Measurements from ENCODE around the gene FHIT. TPM values are rescaled to one million over a fixed set of nuclear protein-coding genes. Genes with fewer than 3 reads are reported as not detected.

The FHIT gene
- total and polyA plus RNA-seq, 10 of the 15 experiments (the other 5 are each of a cell fraction or from before 2014, with no cell fraction given) = 4.2 to 14.9 (median 9.4) TPM

DNA sequence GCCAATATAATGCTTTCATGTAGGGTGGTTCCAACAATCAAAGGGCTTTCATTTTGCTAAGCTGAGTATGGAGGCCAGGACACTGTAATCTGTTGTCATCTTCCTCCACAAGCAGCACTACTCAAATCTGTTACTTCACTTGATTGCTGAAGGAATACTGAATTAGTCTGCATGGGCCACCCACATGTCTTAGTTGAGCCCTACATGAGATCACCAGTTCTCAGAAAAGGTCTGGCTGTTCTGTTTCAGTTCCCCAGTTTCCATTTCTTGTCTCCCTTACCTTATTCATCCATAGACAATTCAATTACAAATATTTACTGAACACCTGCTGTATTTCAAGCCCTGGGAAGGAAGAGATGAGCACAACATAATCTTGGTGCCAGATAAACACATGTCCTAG is 119.2 kb downstream of the FHIT start:
- intact Hi-C loops (cut with micrococcal nuclease; ENCODE audit: unreplicated experiment) = no loop called here
- ATAC-seq = peak; percentile 75
- DNase-seq (ENCODE audit: low read depth, low spot score) = no peak
- H4K20me1 ChIP-seq (ENCODE audit: control insufficient read depth, insufficient read depth) = no peaks in the 10 kb centered on the region
- H3K36me3 ChIP-seq (ENCODE audit: control insufficient read depth in 2 of 2, insufficient read depth in 2 of 2, low read length in 1 of 2) = no peaks in the 10 kb centered on the region
- H3K9me3 ChIP-seq (replicated peaks; ENCODE audit: control insufficient read depth, insufficient read depth, low read length) = no peaks in the 10 kb centered on the region; the same call in 2 of the 3 replicates
- peak; percentile 31 for FAIRE-seq
- no peak overlapping the region for H3K9ac ChIP-seq (ENCODE audit: control insufficient read depth, insufficient read depth, low read length)
- no TSS peak for BruUV-seq (replicated peaks)
- POLR2A ChIA-PET = no interaction called here
- in situ Hi-C loops (cut with MboI) = no loop called here
- no peak overlapping the region for H2AFZ ChIP-seq (ENCODE audit: control insufficient read depth, low read depth, low read length)
- SMC1A ChIA-PET (ENCODE audit: uncharacterized antibody, unreplicated experiment) = interaction anchor here (1.0 to 1.1 kb wide), 2 partner anchors 8 to 106 kb away, joined by 3 to 4 read pairs; no protein-coding TSS in a partner anchor
- no peak overlapping the region for H3K4me2 ChIP-seq (ENCODE audit: control insufficient read depth, insufficient read depth)
- no peak overlapping the region for H3K27ac ChIP-seq (ENCODE audit: control insufficient read depth, insufficient read depth)
- H3K4me1 ChIP-seq (ENCODE audit: control insufficient read depth, insufficient read depth, low read length) = 0 out of 2 replicates have a peak, but pooled peaks cover 3% of the 10 kb centered on the region
- CTCF ChIA-PET = no interaction called here
- H3K4me3 ChIP-seq = no peak overlapping the region
- RAD21 ChIA-PET (ENCODE audit: unreplicated experiment) = no interaction called here
- H3K79me2 ChIP-seq (ENCODE audit: control insufficient read depth, insufficient read depth, low read length) = no peaks in the 10 kb centered on the region
- TF ChIP-seq EED (IDR thresholded peaks at IDR 0.05; ENCODE audit: low read depth) (peak; percentile 38; the same call in 1 of the 2 replicates), SPI1 (IDR thresholded peaks at IDR 0.05; ENCODE audit: borderline replicate concordance, insufficient read depth, low read depth, low read length) (peak; percentile 70), TCF12 (IDR thresholded peaks at IDR 0.05; ENCODE audit: low read depth, low read length) (no peak)
- no peaks in the 10 kb centered on the region for H3K27me3 ChIP-seq (replicated peaks in 1 of 2; ENCODE audit: control insufficient read depth in 2 of 2, insufficient read depth in 2 of 2, low read length in 1 of 2)

DNA sequence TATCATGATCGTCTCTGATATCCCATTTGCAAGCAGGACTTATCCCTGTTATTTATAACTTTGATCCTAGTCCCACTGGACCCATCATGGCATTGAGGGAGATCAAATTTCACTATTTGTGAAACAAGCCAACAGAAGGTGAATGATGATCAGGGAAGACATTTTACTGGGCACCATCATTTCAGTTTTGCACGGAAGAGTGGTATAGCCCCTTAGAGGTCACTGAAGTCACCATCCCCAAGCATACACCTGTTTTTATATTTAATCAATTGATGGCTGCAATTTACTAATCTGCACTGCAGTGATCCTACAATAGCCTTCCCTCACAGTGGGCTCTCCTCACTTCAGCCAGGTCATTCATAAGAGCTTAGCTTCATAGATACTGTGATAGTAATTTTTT is 132.4 kb downstream of the FHIT start:
- FAIRE-seq = no peak
- BruUV-seq (replicated peaks) = no TSS peak
- in situ Hi-C loops (cut with MboI) = no loop called here
- TF ChIP-seq, protein P1, sequence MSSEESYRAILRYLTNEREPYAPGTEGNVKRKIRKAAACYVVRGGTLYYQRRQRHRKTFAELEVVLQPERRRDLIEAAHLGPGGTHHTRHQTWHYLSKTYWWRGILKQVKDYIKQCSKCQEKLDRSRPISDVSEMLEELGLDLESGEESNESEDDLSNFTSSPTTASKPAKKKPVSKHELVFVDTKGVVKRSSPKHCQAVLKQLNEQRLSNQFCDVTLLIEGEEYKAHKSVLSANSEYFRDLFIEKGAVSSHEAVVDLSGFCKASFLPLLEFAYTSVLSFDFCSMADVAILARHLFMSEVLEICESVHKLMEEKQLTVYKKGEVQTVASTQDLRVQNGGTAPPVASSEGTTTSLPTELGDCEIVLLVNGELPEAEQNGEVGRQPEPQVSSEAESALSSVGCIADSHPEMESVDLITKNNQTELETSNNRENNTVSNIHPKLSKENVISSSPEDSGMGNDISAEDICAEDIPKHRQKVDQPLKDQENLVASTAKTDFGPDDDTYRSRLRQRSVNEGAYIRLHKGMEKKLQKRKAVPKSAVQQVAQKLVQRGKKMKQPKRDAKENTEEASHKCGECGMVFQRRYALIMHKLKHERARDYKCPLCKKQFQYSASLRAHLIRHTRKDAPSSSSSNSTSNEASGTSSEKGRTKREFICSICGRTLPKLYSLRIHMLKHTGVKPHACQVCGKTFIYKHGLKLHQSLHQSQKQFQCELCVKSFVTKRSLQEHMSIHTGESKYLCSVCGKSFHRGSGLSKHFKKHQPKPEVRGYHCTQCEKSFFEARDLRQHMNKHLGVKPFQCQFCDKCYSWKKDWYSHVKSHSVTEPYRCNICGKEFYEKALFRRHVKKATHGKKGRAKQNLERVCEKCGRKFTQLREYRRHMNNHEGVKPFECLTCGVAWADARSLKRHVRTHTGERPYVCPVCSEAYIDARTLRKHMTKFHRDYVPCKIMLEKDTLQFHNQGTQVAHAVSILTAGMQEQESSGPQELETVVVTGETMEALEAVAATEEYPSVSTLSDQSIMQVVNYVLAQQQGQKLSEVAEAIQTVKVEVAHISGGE (CRISPR knock-in tag; IDR thresholded peaks at IDR 0.05) = no peak
- TF ChIP-seq CBFB (IDR thresholded peaks at IDR 0.05; ENCODE audit: low read depth) = no peak
- TF ChIP-seq SRF (IDR thresholded peaks at IDR 0.05; ENCODE audit: low read depth in 2 of 2, low read length in 2 of 2) = no peak
- no peak for TF ChIP-seq NR2C1 (IDR thresholded peaks at IDR 0.05)
- no peak for TF ChIP-seq RBBP5 (conservative IDR thresholded peaks at IDR 0.05)
- TF ChIP-seq BHLHE40 (IDR thresholded peaks at IDR 0.05; ENCODE audit: borderline replicate concordance in 1 of 2, low read depth in 2 of 2, low read length in 1 of 2) = no peak
- TF ChIP-seq CREB1 (IDR thresholded peaks at IDR 0.05; ENCODE audit: low read depth) = no peak
- no peak for TF ChIP-seq CEBPZ (IDR thresholded peaks at IDR 0.05; ENCODE audit: low read depth, low read length)
- no peak for TF ChIP-seq JUND (IDR thresholded peaks at IDR 0.05; ENCODE audit: low read depth, low read length)
- TF ChIP-seq SREBF1 (IDR thresholded peaks at IDR 0.05; ENCODE audit: low read length) = no peak

More for the DNA sequence above, 132.4 kb downstream of the FHIT start:
- Histone ChIP-seq H3K4me1 (ENCODE audit: control insufficient read depth, insufficient read depth, low read length) (no peaks in the 10 kb centered on the region), H3K4me2 (ENCODE audit: control insufficient read depth, insufficient read depth) (no peak overlapping the region), H4K20me1 (ENCODE audit: control insufficient read depth, insufficient read depth) (no peaks in the 10 kb centered on the region), H2AFZ (ENCODE audit: control insufficient read depth, low read depth, low read length) (no peak overlapping the region), H3K9me3 (replicated peaks; ENCODE audit: control insufficient read depth, insufficient read depth, low read length) (no peaks in the 10 kb centered on the region), H3K79me2 (ENCODE audit: control insufficient read depth, insufficient read depth, low read length) (no peaks in the 10 kb centered on the region), H3K4me3 (no peak overlapping the region), H3K36me3 (ENCODE audit: control insufficient read depth in 2 of 2, insufficient read depth in 2 of 2, low read length in 1 of 2) (no peaks in the 10 kb centered on the region), H3K9ac (ENCODE audit: control insufficient read depth, insufficient read depth, low read length) (no peak overlapping the region), H3K27ac (ENCODE audit: control insufficient read depth, insufficient read depth) (no peak overlapping the region), H3K27me3 (replicated peaks in 1 of 2; ENCODE audit: control insufficient read depth in 2 of 2, insufficient read depth in 2 of 2, low read length in 1 of 2) (no peaks in the 10 kb centered on the region)
- RAD21 ChIA-PET (ENCODE audit: unreplicated experiment) = no interaction called here
- CTCF ChIA-PET = no interaction called here
- 93% methylated on average over 2 of the region's 2 CpGs for WGBS (ENCODE audit: insufficient coverage, insufficient replicate concordance, low lambda C conversion rate, missing lambda C conversion rate)
- POLR2A ChIA-PET = no interaction called here
- intact Hi-C loops (cut with micrococcal nuclease; ENCODE audit: unreplicated experiment) = no loop called here
- SMC1A ChIA-PET (ENCODE audit: uncharacterized antibody, unreplicated experiment) = interaction anchor here (2.9 kb wide), 1 partner anchor 8 kb away, joined by 18 read pairs; no protein-coding TSS in a partner anchor
- DNase-seq (ENCODE audit: low read depth, low spot score) (no peak), ATAC-seq (no peak)
